NK-92 (cell line): ENCODE data around the gene CEP192.
"Not testable (repeated sequence)": the region's sequence is repeated elsewhere in the genome, so short reads cannot be mapped to it uniquely, and the experiment has no call there.

Experiments used
- DNase-seq: peaks from one replicate; lab custom pipeline; 2025; ENCODE audit not compliant: unreplicated experiment; lab: John Stamatoyannopoulos, UW

CEP192 gene

GRCh38 chr18:13098104-13098503, 106.9 kb downstream of the CEP192 start:
- not testable (repeated sequence) for DNase-seq

GRCh38 chr18:13099113-13099512, 108.0 kb downstream of the CEP192 start:
- DNase-seq = no peak

- DNase-seq = no peak
These were observed 109.9 kb downstream of the CEP192 start for GRCh38 chr18:13100942-13101658.

DNA sequence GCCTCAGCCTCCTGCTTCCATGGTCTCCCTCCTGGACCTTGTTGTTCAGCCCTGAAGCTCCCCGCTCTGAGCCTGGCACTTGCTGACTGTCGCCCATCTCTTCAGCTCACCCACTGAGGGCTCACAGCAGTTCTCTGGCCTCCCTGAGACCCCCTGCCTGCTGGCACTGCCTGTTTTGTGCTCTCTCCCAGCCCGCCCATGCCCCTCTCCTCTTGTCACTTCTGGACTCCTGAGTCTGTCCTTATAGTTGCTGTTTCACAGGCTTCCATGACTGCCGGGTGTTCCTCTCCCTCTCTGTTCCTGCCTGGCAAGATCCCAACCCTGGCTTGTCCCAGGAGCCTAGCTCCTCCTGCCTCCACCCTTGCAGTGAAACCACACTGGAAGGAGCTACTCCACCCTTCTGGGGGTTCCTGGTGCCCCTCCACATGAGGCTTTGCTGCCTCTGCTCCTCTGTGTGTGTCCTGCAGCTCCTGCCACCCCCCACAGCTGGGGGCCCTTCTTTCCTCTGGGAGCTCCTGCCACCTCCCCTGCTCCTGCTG, 110.6 kb downstream of the CEP192 start:
- DNase-seq = no peak

- DNase-seq = no peak
These were observed 112.2 kb downstream of the CEP192 start for GRCh38 chr18:13103366-13103765.

DNA sequence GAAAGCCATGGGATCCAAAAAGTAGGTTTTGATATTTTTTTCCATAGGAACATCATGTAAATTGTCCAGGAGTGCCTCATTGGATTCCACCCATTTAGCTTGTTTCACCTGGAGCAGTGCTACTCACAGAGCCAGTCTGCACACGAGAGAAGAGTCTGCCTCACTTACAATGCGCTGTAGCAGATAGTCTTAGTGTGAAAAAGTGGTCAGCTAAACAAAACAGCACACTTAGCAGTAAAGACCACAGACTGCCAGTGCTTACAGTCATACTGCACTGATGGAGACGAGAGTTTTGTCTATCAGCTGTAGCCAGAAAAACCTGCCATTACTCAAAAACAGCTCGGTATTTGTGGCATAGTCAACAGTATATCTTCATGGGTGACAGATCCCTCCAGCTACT, 113.9 kb downstream of the CEP192 start:
- DNase-seq = no peak

GRCh38 chr18:13107074-13107473, 115.9 kb downstream of the CEP192 start:
- DNase-seq = no peak

GRCh38 chr18:13108330-13108729, 117.2 kb downstream of the CEP192 start:
- DNase-seq = no peak

- no peak for DNase-seq
These were observed 119.4 kb downstream of the CEP192 start for GRCh38 chr18:13110559-13110958.

DNA sequence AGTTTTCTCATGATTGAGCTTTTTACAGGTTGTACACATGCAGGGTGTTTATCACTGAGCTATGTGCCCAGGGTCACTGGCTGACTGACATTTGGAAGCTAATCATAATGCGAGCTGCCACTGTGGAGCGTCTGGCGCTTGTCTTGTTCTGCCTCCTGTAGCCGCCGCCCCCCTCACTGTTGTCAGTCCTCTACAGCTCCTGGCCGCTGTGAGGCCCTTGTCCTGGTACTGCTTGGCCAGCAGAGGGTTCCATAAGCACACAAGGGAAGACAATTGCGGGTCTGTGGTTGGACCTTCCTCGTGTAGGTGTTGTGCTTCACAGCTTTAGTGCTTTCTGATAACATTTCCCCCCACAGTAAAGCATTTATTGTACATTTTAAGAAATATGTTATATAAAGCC, 121.8 kb downstream of the CEP192 start:
- DNase-seq = no peak

DNA sequence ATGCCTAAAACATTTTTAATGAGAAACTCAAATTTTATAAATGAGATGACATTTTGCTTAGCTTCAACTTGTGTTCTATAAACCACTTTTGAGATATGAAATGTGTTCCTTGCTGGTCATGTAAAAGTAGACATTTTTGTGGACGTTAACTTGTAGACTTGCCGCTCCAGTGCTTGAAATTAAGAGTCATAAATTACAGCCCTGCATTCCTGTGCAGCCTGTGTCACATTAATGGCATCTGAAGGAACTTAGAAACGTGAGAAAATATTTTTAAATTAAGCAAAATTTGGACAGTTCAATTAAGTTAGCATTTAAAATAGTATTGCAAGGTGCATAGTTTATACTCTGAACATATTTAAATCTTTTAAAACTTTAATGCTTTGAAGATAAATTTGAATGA, 129.1 kb downstream of the CEP192 start:
- DNase-seq = no peak

DNA sequence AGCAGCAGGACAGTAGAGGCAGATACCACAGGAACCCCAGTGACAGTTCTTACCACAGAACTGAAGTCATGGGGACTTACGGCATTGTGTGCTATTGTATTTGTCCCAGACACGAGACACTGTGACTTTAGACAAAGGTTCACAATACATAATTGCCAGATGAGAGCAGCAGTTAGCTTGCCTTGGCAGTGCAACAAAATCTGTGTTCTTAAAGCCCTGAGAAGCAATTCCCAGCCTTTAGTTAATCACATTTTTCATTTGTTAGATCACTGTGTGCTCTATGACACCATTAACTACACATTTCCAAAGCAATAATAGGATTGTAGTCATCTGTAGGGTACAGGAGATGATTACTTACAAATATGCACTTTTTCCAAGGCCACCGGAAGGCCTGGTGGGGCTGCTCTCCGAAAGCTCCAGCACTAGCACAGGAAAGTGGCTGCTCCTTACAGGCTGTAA, 129.8 kb downstream of the CEP192 start:
- DNase-seq = no peak

- no peak for DNase-seq
These were observed 133.2 kb downstream of the CEP192 start for GRCh38 chr18:13124411-13124810.

GRCh38 chr18:13125191-13125590, 134.0 kb downstream of the CEP192 start:
- DNase-seq = no peak

GRCh38 chr18:13126966-13127598, 135.9 kb downstream of the CEP192 start:
- no peak for DNase-seq

GRCh38 chr18:13131283-13131682, 140.1 kb downstream of the CEP192 start:
- no peak for DNase-seq

GRCh38 chr18:13134551-13135401, 143.6 kb downstream of the CEP192 start:
- DNase-seq = no peak

- DNase-seq = no peak
These were observed 145.1 kb downstream of the CEP192 start for GRCh38 chr18:13136056-13136903.

- no peak for DNase-seq
These were observed 145.9 kb downstream of the CEP192 start for GRCh38 chr18:13136904-13137669.
